GM13977 (cell line): ENCODE measurements around the gene RIMS4.

Experiments
- DNase-seq: peaks from one replicate; pipeline ENCODE4 v3.0.0; 2012; ENCODE audit warnings: low spot score
- CTCF ChIP-seq: IDR thresholded peaks from 2 replicates; pipeline ENCODE4 v1.5.1; 2012; ENCODE audit warnings: mild to moderate bottlenecking, control low read depth; ENCODE audit not compliant: insufficient read depth; ENCODE audit errors: extremely low read depth, missing control alignments
- in situ Hi-C: fragments of 300-500 bp; cut with MboI; formaldehyde crosslinking; loops from one replicate; pipeline ENCODE4 v1.12.0; 2022; ENCODE audit warnings: low sequenced_read_pairs, low pct_unique_long_range_greater_than_20kb, mixed read lengths, inconsistent platforms; ENCODE audit not compliant: unreplicated experiment

The RIMS4 gene

DNA sequence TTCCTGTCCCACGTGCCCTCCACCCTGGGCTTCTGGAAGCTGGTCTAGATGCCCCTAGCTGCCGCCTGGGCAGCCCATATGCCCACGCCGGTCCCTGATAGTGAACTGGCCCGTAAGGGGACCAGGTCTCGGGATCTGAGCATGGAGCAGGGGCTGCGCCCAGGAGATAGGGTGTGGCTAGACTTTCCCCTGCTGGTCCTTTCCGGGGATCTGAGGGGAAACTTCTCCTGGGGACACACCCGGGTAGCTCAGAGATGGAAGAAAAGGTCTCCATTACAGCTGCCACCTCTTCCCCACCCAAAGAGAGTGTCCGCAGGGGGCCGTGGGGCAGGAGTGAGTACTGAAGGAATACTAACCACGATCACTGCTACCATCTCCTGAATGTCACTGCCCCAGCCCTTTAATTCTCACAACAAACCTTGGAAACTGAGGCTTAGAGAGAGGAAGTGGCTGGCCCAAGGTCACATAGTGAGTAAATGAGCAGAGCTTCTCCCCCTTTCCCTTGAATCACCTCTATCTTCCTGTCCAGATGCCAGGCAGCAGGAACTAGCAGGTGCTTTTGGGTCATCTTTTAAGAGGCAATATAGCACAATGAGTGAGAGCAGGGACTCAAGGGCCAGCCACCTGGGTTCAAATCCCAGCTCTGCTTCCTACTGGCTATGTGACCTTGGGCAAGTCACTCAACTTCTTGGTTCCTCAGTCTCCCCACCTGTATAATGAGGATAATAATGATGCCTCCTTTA lies 107.0 kb downstream of the RIMS4 start:
- no peak for TF ChIP-seq CTCF
- DNase-seq, result no peak
- in situ Hi-C loops, result no loop called here

DNA sequence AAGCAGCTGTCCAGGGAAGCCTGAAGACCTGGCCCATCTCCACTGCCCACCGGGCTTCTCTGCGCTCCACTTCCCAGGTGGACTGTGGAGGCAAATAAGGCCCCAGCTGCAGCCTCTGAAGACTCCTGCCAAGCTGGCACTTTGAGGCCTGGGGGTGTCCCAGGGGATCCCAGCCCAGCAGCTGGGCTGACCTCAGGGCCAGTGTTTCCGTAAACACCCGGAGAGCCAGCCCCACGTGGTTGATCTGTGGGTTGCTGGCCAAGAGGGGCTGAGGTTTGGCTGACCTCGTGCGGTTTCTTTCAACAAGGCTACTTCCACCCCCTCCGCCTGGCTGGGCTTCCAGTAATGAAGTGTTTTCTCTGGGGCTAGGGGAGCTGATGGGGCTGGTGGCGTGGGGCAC lies 107.6 kb downstream of the RIMS4 start:
- DNase-seq, result no peak
- in situ Hi-C loops, result no loop called here
- no peak for TF ChIP-seq CTCF

- in situ Hi-C loops, result no loop called here
- no peak for DNase-seq
These were observed 108.5 kb downstream of the RIMS4 start for GRCh38 chr20:44701858-44702256.

More at GRCh38 chr20:44701858-44702256, 108.5 kb downstream of the RIMS4 start:
- TF ChIP-seq CTCF, result no peak
